Globus pallidus (tissue), 1 donor: ENCODE results near the gene CHN2.

Experiments
- DNase-seq: peaks from one replicate; pipeline ENCODE4 v3.0.0-alpha.2; 2015; ENCODE audit warnings: low spot score

CHN2 gene

GRCh38 chr7:29285444-29285793, 90.8 kb downstream of the CHN2 start:
- DNase-seq: no peak

GRCh38 chr7:29285861-29286260, 91.3 kb downstream of the CHN2 start:
- DNase-seq: no peak

GRCh38 chr7:29287366-29287765, 92.8 kb downstream of the CHN2 start:
- DNase-seq: no peak

GRCh38 chr7:29288181-29289091, 93.9 kb downstream of the CHN2 start:
- DNase-seq: peak; percentile 67

GRCh38 chr7:29289156-29290021, 94.8 kb downstream of the CHN2 start:
- DNase-seq: peak; percentile 84

GRCh38 chr7:29290829-29291228, 96.3 kb downstream of the CHN2 start:
- no peak for DNase-seq

GRCh38 chr7:29291723-29292618, 97.4 kb downstream of the CHN2 start:
- DNase-seq: no peak

GRCh38 chr7:29292886-29293658, 98.5 kb downstream of the CHN2 start:
- no peak for DNase-seq

GRCh38 chr7:29296421-29296820, 101.8 kb downstream of the CHN2 start:
- no peak for DNase-seq

GRCh38 chr7:29297194-29297890, 102.8 kb downstream of the CHN2 start:
- DNase-seq: no peak

- DNase-seq: no peak
These were observed 104.5 kb downstream of the CHN2 start for GRCh38 chr7:29299086-29299485.

GRCh38 chr7:29300026-29300480, 105.5 kb downstream of the CHN2 start:
- no peak for DNase-seq

- DNase-seq: no peak
These were observed 106.1 kb downstream of the CHN2 start for GRCh38 chr7:29300649-29301048.

- no peak for DNase-seq
These were observed 108.3 kb downstream of the CHN2 start for GRCh38 chr7:29302666-29303395.

- no peak for DNase-seq
These were observed 110.2 kb downstream of the CHN2 start for GRCh38 chr7:29304756-29305155.

GRCh38 chr7:29306319-29306991, 111.9 kb downstream of the CHN2 start:
- peak; percentile 63 for DNase-seq

GRCh38 chr7:29308424-29308823, 113.8 kb downstream of the CHN2 start:
- no peak for DNase-seq

- DNase-seq: no peak
These were observed 114.7 kb downstream of the CHN2 start for GRCh38 chr7:29309041-29309854.
